ENCODE results near the gene TNPO2.

- no peak for TF ChIP-seq CTCF (IDR thresholded peaks at IDR 0.05)
- TF ChIP-seq POLR2AphosphoS5 (IDR thresholded peaks at IDR 0.05), result no peak
These were observed 43.4 kb upstream of the TNPO2 start for GRCh38 chr19:12767150-12767549.
